SK-N-SH treated with all-trans-retinoic acid at 6 μM for 48 hours (cell line): ENCODE results near the gene PPM1H.

ENCODE experiments used
- ARNTL ChIP-seq: fragments of 450-650 bp; formaldehyde crosslinking; IDR thresholded peaks from 2 replicates; pipeline ENCODE4 v1.5.0; 2020; ENCODE audit warnings: low read depth, mild to moderate bottlenecking, moderate library complexity, borderline replicate concordance
- TOX ChIP-seq: fragments of 250-450 bp; sonication (Bioruptor Pico); IDR thresholded peaks from 2 replicates; pipeline ENCODE4 v1.8.0; 2021; ENCODE audit warnings: mild to moderate bottlenecking, moderate library complexity, borderline replicate concordance
- ZC3H10 ChIP-seq: fragments of 250-450 bp; sonication (Bioruptor Pico); IDR thresholded peaks from 2 replicates; pipeline ENCODE4 v1.5.1; 2021; ENCODE audit warnings: mild to moderate bottlenecking, moderate library complexity

GRCh38 chr12:62814243-62814642 lies 120.7 kb downstream of the PPM1H start:
- TF ChIP-seq ARNTL (CRISPR knock-in tag) (no peak), ZC3H10 (CRISPR knock-in tag) (no peak), TOX (no peak)
